ENCODE data around the gene ARMC7. TPM values are rescaled to one million over a fixed set of nuclear protein-coding genes. Genes with fewer than 3 reads are reported as not detected.

Gene ARMC7
- 15.7 and 15.9 TPM in 2 replicates for total RNA-seq
- 5.7 TPM for total RNA-seq (2013)
- polyA plus RNA-seq, result 9.2 and 10.4 TPM in 2 replicates
- polyA minus RNA-seq, result 9.3 and 9.8 TPM in 2 replicates

GRCh38 chr17:75109407-75110233 lies at the start of gene ARMC7:
Gene ARMC7, plus strand, starts transcription at chr17:75109969. Its CDS starts 320 bp downstream, at chr17:75110289.
- Mint-ChIP-seq H3K27me3 (no peaks in the 10 kb centered on the region), H3K27ac (peak within 1 kb of the TSS; percentile 90), H3K4me1 (peaks cover 31% of the 10 kb centered on the region), H3K9me3 (ENCODE audit: insufficient read depth) (no peaks in the 10 kb centered on the region), H3K4me3 (peak within 1 kb of the TSS; percentile 90)
- H3K79me2 ChIP-seq (ENCODE audit: control insufficient read depth, insufficient read depth, low read length), result peaks cover 13% of the 10 kb centered on the region
- H2AFZ ChIP-seq (ENCODE audit: insufficient read depth, low read depth, low read length, poor library complexity, severe bottlenecking), result peak within 1 kb of the TSS; percentile 93
- DNase-seq (peak; percentile 92), ATAC-seq (ENCODE audit: low read depth) (peak; percentile 80)
- peak within 1 kb of the TSS; percentile 98 for H3K4me2 ChIP-seq (replicated peaks; ENCODE audit: low read depth, low read length, poor library complexity, severe bottlenecking)
- ChIA-PET POLR2A (interaction anchor here (0.5 to 2.8 kb wide), 5 partner anchors 22 to 97 kb away, joined by 3 to 8 read pairs (median 4); partner anchors contain the start of genes MRPL58, NT5C and NUP85), CTCF (interaction anchor here (0.5 to 11.4 kb wide), 11 partner anchors 19 to 303 kb away, joined by 3 to 373 read pairs (median 4); partner anchors contain the start of genes NT5C and NUP85)
- TF ChIP-seq CTCF (IDR thresholded peaks at IDR 0.05), result no peak
- no peak for TF ChIP-seq EZH2 (IDR thresholded peaks at IDR 0.05; ENCODE audit: borderline replicate concordance, insufficient read depth, low read depth, low read length, poor library complexity, severe bottlenecking)
- H3K9me3 ChIP-seq (ENCODE audit: control extremely low read depth in 1 of 3, control insufficient read depth in 2 of 3, insufficient read depth in 1 of 3, low read length in 2 of 3), result no peaks in the 10 kb centered on the region
- H3K27ac ChIP-seq (ENCODE audit: low read length in 2 of 2), result peak within 1 kb of the TSS; percentile 54 to 56
- H3K4me1 ChIP-seq (ENCODE audit: control insufficient read depth in 2 of 2, insufficient read depth in 2 of 2, low read length in 2 of 2), result peaks cover 25 to 29% of the 10 kb centered on the region in 2 donors
- under 1% methylated on average over 64 of the region's 68 CpGs for WGBS (ENCODE audit: insufficient coverage)
- peak within 1 kb of the TSS; percentile 80 to 94 (median 84) for H3K4me3 ChIP-seq (ENCODE audit: control extremely low read depth in 1 of 5, extremely low read depth in 1 of 5, insufficient read depth in 1 of 5, low read depth in 2 of 5, low read length in 4 of 5)
- peak within 1 kb of the TSS; percentile 76 for H3K9ac ChIP-seq (ENCODE audit: low read length)
- H3K27me3 ChIP-seq (replicated peaks in 1 of 4; ENCODE audit: control extremely low read depth in 1 of 4, control insufficient read depth in 3 of 4, insufficient read depth in 4 of 4, low read length in 3 of 4), result peaks cover 0 to 2% (median 0%) of the 10 kb centered on the region in 4 experiments
- no peaks in the 10 kb centered on the region for H3K36me3 ChIP-seq (replicated peaks in 1 of 2; ENCODE audit: control extremely low read depth in 1 of 2, control insufficient read depth in 1 of 2, extremely low read depth in 1 of 2, insufficient read depth in 2 of 2, low read length in 1 of 2)
- H4K20me1 ChIP-seq (ENCODE audit: control insufficient read depth, insufficient read depth, low read length, poor library complexity, severe bottlenecking), result no peaks in the 10 kb centered on the region
- intact Hi-C loops (cut with micrococcal nuclease), result loop anchor here (1.0 to 2.0 kb wide), 4 partner anchors 32 to 129 kb away; partner anchors contain the start of genes JPT1 and KCTD2

All from B cell (primary cell).